SIG-M5 (cell line): ENCODE results near the gene TNP2.

Source experiments
- DNase-seq: peaks from one replicate; lab custom pipeline; 2025; lab: John Stamatoyannopoulos, UW

TNP2 gene

DNA sequence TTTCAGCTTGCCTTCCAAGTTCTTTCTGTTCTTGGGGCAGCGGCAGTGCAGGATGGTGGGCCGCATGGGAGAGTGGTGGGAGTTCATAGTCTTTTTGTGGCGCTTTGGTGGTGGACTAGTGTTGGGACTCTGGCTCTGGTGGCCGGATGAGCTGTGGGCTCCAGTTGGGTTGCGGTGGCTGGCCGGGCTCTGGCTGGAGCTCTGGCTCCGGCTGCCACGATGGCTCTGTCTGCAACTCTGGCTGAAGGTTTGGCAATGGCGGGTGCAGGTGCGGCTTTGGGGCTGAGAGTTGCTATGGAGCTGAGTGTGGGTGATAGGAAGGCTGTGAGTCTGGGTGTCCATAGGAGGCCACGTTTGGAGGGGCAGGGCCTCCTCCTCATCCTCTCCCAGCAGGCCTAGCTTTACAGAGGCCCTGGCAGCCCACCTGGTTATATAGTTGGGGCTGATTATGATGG, at the start of gene TNP2:
TSS of gene TNP2 (minus strand) at position 405 of the 455 bp plus-strand sequence. CDS start at position 342, 63 bp downstream.
- DNase-seq: no peak

DNA sequence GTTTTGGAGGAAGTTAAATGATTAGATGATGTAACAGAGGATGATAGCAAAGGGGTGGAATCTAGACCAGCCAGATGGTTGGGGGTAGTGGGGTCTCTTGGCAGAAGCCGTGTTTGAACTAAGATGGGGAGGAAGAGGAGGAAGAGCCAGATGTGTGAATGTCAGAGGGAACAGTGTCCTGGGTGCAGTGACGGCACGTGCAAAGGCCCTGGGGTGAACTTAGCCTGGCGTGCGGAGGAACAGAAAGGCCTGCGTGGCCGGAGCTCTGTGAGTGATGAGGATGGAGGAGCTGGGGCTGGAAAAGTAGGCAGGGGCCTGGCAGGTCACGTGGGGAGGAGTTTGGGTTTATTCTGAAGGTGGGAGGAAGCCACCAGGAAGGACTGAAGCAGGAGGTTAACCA, 49.7 kb upstream of the TNP2 start:
- DNase-seq: no peak

DNA sequence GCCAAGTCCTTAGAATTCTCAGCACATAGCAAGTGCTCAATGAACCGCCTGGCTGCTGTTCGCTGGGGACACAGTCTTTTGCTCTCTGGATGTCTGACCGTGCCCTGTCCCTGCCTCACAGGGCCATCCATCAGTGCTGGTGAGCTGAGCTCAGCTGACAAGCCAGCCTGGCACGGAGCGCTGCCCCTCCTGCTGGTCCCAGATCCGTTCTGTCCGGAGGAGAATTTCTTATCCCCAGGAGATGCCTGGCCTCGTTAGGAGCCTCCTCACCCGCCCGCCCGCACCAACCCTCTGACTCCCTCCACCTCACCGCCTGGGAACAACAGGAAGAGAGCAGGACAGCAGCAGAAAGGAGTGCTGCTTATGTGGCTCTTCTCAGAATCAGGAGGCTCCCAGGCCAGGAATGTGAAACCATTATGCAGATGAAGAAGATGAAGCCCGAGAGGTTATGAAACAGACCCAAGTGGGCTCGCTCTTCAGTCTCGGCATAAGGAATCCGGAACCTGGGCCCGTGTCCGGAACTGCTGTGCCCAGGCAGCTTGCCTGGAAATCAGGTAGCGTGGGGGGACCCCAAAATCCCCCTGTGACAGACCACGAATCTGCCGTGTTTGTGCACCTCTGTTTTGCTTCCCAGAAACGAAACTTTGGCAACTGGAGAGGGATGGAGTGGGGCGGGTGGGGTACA, 47.3 kb upstream of the TNP2 start:
- DNase-seq: no peak

DNA sequence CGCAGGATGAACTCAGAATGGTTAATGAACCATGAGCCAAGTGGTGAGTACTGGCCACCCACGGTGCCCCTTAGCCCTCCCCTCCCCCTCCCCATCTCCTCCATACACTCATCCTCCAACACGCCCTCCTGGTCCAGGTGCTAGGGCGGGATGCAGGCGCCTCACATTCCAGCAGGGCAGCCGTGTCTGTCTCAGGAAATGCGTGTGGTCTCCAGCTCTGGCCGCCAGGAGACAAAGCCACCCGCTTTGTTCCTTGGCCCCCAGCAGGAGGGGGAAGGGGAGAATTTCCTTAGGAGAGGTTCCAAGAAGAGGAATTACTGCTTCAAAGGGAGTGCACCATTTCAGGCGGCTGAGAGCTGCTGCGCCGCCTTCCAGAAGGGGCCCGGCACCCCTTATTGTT, 46.4 kb upstream of the TNP2 start:
- DNase-seq: no peak

DNA sequence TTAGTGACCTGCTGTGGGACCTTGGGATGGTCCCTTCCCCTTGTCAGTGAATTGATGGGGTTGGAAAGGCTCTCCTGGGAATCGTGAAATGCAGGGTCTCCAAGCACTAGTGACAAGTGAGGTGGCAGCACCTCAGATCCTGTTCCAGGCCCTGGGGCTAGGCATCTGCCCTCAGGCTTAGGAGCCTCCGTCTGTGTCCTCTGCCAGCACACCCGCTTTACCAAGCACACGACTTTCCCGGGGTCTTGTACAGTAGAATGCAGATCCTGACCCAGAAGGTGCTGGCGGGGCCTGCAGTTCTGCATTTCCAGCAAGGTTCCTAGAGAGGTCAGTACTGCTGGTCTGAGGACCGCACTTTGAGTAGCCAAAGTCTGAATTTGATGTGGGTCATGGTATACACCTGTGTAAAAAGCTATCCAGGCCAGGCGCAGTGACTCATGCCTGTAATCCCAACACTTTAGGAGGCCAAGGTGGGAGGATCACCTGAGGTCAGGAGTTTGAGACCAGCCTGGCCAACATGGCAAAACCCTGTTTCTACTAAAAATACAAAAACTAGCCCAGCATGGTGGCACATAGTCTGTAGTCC, 45.3 kb upstream of the TNP2 start:
- DNase-seq: no peak

DNA sequence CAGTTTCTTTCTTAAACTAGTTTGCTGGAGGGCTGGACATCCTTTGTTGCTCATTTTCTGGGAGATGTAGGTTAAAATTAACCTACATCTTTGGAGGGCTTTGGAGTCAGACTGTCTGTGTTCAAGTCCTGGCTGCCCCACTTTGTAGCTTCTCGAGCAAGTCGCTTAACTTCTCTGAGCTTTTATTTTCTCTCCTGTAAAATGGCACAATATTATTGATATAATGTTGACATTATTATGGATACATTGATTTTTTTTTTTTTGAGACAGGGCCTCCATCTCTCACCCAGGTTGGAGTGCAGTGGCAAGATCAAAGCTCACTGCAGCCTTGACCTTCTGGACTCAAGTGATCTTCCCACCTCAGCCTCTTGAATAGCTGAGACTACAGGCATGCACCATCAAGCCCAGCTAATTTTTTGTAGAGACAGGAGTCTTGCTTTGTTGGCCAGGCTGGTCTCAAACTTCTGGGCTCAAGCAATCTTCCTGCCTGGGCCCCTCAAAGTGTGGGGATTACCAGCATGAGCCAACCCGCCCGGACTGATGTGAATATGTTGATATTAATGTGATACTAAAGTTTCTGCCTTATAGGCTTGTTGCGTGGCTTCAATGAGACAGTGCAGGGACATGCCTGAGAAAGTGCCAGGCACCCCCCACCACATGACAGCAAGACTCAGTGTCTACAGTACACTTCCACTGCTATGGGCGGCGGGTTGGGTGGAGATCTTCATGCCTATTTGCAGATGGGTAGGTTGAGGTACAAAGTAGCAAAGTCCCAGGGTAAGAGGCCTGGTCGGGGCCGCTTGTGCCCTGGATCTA, 44.6 kb upstream of the TNP2 start:
- no peak for DNase-seq

DNA sequence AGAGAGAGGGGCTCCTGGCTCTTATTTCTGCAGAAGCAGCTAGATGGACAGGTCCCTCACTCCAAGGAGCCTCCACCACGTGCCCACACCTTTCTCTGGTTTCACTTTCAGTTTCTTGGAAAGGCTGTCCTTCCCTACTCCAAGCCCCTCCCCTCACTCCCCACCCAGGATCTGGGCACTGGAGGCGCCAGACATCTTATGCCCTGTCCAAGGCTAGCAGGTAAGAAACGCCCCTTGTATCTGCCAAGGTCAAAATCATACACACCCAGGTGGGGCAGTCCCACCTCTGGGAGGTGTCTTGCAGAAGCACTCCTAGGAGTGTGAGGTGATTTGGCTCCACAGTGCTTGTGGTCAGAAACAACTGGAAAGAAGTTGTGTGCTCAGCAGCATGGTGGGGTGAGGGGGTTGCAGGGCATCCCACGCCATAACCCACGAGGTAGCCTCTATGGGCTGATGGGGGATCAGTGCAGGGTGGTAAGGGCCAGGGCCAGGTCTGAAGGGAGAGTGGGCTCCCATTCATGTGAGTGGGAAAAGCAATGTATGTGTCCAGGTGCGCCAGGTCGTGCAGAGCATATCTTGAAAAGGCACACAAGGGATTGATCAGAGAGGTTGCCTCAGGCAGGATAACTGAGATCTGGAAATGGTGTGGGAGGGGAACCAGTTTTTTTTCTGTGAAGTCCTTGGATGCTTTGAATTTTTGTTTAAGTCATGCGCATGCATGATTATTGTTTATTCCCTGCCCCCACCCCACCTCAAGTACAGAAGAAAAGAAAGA, 43.8 kb upstream of the TNP2 start:
- DNase-seq: no peak

DNA sequence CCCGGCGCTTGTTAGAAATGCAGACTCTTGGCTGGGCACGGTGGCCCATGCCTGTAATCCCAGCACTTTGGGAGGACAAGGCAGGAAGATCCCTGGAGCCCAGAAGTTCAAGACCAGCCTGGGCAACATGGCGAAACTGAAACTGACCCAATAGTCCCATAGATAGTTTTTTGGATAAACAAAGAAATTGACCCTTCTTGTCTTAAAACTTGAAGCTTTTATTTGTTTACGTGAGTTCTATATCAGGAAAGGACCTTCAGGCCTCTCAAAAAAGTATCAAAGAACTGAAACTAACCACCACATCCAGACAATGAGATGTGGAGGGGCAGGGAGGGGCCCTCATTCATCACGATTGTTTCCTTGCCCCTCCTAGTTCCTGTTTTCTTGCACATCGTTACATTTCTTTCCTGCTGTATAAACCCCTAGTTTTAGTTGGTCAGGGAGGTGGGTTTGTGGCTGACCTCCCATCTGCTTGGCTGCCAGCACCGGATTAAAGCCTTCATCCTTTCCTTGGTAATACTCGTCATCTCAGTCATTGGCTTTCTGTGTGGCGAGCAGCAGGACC, 42.0 kb upstream of the TNP2 start:
- peak; percentile 29 for DNase-seq

DNA sequence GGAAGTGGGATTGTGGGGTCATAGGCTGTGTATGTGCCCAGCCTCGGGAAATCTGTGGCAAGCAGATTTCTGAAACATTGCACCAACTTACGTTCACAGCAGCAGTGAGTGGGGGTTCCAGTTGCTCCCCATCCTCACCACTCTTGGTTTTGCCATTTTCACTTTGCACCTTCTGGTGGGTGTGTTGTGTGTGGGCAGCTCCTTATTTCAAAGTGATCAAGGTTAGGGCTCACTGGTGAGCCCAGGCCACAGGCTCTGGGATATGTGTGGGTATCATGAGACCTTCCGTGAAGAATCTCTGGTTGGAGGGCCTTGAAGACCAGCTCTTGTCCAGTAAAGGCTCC, 41.5 kb upstream of the TNP2 start:
- no peak for DNase-seq

DNA sequence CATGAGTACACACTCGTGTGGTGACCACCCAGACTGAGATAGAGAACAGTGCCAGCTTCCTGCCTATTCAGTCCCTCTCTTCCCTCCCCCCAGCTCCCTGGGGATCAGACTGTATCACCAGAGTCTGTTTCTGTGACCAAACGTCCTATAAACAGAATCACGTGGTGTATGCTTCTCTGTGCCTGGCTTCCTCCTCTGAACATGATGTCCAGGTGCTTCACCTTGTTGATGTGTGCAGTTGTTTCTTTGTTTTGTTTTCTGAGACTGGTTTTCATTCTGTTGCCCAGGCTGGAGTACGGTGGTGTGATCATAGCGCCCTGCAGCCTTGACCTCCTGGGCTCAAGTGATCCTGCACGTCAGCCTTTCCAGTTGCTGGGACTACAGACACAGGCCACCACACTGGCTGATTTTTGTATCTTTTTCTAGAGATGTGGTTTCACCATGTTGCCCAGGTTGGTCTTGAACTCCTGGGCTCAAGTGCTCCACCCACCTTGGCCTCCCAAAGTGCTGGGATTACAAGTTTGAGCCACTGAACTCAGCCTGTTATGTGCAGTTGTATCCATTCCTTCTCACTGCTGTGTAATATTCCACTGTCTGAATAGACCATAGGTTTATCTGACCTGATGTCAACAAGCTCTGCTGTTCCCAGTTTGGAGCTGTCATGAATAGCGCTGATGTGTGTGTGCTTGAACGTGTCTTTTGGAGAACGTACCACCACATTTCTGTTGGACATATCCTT, 40.9 kb upstream of the TNP2 start:
- DNase-seq: no peak

DNA sequence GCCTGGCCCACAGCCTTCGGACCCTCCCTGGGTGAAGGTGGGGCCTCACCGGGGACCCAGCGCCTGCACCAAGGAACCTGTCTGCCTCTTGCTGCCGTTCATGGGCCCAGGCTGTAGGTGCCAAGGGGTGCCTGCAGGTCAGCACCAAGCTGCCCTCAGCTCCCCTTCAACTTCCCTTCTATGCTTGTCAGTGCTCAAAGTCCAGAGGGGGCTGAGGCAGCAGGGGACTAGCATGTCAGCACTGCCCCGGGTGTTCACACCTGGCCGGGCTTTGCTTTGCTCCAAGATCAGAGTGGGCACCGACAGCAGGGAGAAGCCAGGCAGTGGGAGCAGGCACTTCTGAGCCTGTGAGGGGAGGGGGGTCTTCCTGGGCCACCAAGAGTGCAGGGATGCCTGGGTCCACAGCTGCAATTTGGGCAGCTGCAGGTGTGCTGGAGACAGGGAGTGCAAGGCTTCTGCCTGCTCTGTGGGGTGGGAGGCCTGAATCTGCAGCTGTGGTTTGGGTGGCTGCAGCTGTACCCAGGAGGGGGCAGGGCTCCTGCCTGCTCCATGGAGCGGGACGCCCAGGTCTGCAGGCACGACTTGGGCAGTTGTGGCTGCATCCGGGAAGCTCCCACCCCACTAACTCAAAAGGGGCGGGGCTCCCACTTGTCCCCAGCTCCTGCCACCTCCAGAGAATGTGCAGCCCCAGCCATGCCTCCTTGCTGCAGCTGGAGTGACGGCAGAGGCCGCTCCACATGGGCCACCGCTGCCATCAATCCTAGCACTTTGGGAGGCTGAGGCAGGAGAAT, 39.6 kb upstream of the TNP2 start:
- no peak for DNase-seq

DNA sequence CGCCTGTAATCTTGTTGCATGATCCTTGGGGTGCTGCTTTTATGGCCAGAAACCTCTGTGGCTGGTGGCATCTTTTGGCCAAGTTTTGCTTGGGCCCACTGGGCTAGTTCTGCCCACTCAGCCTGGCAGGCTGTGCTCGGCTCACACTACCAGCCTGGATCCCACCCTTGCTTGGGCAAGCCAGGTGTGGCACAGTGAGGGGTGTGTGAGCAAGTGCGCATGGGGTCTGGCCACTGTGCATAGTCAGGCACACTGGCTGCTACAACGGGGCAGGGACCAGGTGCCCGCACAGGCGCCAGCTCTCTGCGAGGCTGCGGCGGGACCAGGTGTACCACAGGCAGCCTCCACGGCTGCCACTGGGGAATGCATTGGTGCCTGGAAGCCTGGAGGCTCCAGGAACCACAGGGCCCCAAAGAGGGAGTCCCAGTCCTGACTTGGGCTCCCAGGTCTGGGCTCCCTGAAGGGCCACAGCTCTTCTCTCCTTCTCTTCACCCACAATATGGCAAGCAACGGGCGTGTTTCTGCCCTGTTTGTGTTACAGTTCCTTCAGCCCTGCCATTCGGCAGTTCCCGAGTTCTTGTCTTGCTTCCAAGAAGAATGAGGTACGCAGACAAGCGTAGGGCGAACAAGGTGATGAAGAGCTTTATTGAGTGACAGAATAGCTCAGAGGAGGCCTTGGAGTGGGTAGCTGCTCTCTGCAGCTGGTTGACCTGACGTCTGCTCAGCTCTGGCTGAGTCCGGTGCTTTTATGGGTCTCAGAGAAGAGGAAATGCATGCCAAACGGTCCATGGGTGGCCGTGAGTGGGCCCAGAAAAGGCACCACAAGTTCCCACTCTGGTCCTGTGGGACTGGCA, 38.7 kb upstream of the TNP2 start:
- no peak for DNase-seq

DNA sequence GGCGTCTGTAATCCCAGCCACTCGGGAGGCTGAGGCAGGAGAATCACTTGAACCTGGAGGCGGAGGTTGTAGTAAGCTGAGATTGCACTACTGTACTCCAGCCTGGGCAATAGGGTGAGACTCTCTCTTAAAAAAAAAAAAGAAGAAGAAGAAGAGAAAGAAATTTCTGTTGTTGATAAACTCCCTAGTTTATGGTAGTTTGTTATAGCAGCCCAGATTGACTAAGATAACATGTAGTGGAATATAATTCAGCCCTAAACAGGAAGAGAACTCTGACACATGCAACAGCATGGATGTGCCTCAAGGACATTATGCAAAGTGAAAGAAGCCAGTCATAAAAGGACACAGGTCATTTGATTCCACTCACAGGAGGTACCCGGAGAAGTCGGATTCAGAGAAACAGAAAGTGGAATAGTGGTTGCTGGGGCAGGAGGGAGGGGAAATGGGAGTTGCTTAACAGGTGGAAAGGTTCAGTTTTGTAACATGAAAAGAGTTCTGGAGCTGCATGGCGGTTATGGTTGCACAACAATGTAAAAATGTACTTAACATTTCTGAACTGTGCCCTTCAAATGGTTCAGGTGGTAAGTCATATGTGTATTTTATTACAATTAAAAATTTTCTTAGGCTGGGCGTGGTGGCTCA, 38.0 kb upstream of the TNP2 start:
- DNase-seq: peak; percentile 56

DNA sequence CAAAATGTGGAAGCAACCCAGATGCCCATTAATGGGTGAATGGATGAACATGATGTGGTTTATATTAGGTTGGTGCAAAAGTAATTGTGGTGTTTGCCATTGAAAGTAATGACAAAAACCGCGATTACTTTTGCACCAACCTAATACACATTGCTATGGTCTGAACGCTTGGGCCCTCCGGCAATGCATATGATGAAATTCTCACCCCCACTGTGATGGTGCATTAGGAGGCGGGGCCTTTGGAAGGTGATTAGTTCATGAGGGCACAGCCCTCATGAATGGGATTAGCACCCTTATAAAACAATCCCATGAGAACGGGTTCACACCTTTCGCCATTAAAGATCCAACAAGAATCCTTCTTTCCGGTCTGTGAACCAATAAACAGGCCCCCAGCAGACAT, 37.3 kb upstream of the TNP2 start:
- no peak for DNase-seq

DNA sequence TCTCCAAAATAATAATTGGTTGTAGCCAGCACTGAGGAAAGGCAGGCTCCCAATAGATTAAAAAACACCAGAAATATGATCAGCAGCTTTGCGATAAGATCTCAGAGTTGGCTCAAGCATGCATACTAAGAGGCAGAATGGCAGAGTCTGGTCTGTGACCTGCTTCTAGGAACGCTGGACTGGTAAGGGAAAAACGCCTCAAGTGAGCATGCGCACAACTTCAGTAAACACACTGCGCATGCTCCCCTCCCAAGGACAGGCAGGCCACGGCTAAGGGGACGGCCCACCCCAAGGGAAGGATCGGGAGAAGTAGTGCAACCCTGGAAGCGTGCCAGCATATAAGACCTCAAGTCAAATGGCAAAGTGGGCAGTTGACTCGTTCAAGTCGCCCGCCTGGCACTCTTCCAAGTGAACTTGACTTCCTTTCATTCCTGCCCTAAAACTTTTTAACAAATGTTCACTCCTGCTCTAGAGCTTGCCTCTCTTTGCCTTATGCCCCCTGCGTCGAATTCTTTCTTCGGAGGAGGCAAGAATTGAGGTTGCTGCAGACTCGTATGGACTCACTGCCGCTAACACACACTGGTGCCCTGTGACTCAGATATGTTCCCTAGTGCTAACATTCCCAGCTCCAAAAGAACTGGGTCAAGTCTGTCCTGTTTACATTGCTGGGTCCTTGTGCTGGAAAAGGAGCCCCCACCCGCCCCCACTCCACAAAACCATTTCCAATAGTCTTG, 34.4 kb upstream of the TNP2 start:
- no peak for DNase-seq

DNA sequence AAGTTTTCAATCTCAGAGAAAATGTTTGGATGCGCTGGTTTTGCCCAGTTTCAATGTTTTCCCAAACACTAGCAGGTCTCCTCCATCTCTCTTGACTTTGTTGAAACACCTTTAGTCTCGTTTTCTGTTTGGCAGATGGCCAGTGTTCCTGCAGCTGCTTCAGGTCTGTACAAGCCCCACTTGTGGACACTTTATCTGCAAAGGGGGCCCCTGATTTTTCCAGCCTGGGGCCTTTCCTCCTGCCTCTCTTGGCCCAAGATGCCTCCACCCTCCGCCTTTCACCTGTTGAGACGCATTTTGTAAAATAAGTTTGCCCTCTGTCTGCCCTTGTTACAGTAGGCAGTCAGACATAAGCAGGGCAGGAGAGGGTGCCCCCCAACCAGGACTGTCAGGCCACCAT, 33.9 kb upstream of the TNP2 start:
- no peak for DNase-seq

DNA sequence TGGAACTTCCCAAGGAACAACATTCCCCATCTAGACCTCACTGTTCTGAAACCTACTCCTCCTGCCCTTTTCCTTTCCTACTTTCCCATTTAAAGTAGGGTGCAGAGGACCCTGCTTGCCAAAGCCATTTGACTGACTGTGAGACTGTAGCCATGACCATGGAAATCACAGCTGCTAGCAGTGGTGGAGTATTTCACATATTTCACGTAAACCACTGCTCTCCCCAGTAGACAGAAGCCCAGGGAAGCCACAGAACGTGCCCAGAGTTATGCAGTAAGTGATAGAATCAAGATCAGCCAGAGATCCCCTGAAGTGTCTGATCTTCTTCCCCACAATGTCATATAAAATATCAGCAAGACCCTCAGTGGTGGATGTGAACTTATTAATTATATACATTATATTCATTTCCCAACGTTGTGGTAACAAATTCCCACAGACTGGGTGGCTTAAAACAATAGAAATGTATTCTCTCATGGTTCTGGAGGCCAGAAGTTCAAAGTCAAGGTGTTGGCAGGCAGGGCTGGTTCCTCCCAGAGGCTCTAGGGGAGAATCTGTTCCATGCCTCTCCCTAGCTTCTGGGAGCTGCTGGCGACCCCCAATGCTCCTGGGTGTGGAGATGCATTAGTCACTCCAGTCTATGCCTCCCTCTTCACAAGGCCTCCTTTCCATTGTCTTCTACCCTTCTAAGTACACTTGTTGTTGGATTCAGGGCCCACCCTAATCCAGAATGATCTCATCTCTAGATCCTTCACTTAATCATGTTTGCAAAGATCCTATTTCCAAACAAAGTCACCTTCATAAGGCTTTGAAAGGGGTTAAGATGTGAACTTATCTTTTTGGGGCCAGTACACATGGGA, 32.7 kb upstream of the TNP2 start:
- no peak for DNase-seq

DNA sequence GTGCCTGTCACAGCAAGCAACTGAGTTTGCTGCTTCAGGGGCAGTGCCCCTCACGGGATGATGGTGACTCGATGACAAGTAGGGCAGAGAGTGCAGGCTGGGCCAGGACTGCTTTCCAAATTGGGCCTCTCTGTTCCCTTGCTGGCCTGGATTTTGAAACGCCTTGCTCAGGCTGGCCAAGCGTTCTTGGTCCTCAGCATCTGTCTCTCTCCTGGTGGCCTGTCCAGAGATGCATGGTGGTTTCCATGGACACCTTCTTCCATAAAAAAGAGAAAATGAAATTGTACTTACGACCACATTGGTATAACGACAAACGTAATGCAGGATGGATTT, 31.4 kb upstream of the TNP2 start:
- no peak for DNase-seq
